ENCODE results near the gene MGMT.

The MGMT gene

GRCh38 chr10:129550658-129551057 lies 83.6 kb downstream of the MGMT start:
- TF ChIP-seq CTCF (IDR thresholded peaks at IDR 0.05; ENCODE audit: low read depth, low read length, missing control alignments): no peak
- H3K4me3 ChIP-seq (replicated peaks; ENCODE audit: low read depth, low read length): no peak overlapping the region
- no peak for DNase-seq (ENCODE audit: extremely low read depth, low read depth)

- no peak for DNase-seq (ENCODE audit: extremely low read depth, low read depth)
- H3K4me3 ChIP-seq (replicated peaks; ENCODE audit: low read depth, low read length): no peak overlapping the region
- no peak for TF ChIP-seq CTCF (IDR thresholded peaks at IDR 0.05; ENCODE audit: low read depth, low read length, missing control alignments)
Measured at GRCh38 chr10:129552119-129552518, 85.1 kb downstream of the MGMT start.

- DNase-seq (ENCODE audit: extremely low read depth, low read depth): no peak
- no peak for TF ChIP-seq CTCF (IDR thresholded peaks at IDR 0.05; ENCODE audit: low read depth, low read length, missing control alignments)
Measured at GRCh38 chr10:129553928-129554327, 86.9 kb downstream of the MGMT start.

GRCh38 chr10:129556316-129556715 lies 89.3 kb downstream of the MGMT start:
- H3K4me3 ChIP-seq (replicated peaks; ENCODE audit: low read depth, low read length): no peak overlapping the region
- DNase-seq (ENCODE audit: extremely low read depth, low read depth): no peak
- TF ChIP-seq CTCF (IDR thresholded peaks at IDR 0.05; ENCODE audit: low read depth, low read length, missing control alignments): no peak

More at GRCh38 chr10:129553928-129554327, 86.9 kb downstream of the MGMT start:
- no peak overlapping the region for H3K4me3 ChIP-seq (replicated peaks; ENCODE audit: low read depth, low read length)

- no peak for TF ChIP-seq CTCF (IDR thresholded peaks at IDR 0.05; ENCODE audit: low read depth, low read length, missing control alignments)
- H3K4me3 ChIP-seq (replicated peaks; ENCODE audit: low read depth, low read length): no peak overlapping the region
- no peak for DNase-seq (ENCODE audit: extremely low read depth, low read depth)
Measured at GRCh38 chr10:129560361-129560760, 93.3 kb downstream of the MGMT start.

GRCh38 chr10:129562487-129562886 lies 95.4 kb downstream of the MGMT start:
- H3K4me3 ChIP-seq (replicated peaks; ENCODE audit: low read depth, low read length): no peak overlapping the region
- no peak for TF ChIP-seq CTCF (IDR thresholded peaks at IDR 0.05; ENCODE audit: low read depth, low read length, missing control alignments)
- DNase-seq (ENCODE audit: extremely low read depth, low read depth): no peak

GRCh38 chr10:129564923-129565322 lies 97.9 kb downstream of the MGMT start:
- no peak for TF ChIP-seq CTCF (IDR thresholded peaks at IDR 0.05; ENCODE audit: low read depth, low read length, missing control alignments)
- no peak for DNase-seq (ENCODE audit: extremely low read depth, low read depth)
- no peak overlapping the region for H3K4me3 ChIP-seq (replicated peaks; ENCODE audit: low read depth, low read length)

Measured in HFF-Myc (cell line).